H4 (cell line): ENCODE data around the gene NUDT1. TPM values are rescaled to one million over a fixed set of nuclear protein-coding genes. Genes with fewer than 3 reads are reported as not detected.
A peak's percentile ranks its signal among the peaks of the same experiment; 100 is the strongest.

Experiments used
- DNase-seq: peaks from one replicate; pipeline ENCODE4 v3.0.0-alpha.2; 2015; ENCODE audit warnings: low spot score
- total RNA-seq: library from RNA; depleted of rRNA; stranded (reverse); fragments of >200 nt; shearing (Covaris generic); gene quantifications from 2 replicates; pipeline ENCODE4 v1.2.3, GENCODE V29; 2014; rRNA removed

The NUDT1 gene
- 162 and 206 TPM in 2 replicates for total RNA-seq

GRCh38 chr7:2241580-2242540 lies at the start of gene NUDT1, which contains the start of gene MRM2:
Gene NUDT1 (plus strand): TSS chr7:2242226. CDS start chr7:2244575, 2,349 bp downstream.
Gene MRM2 (minus strand): TSS chr7:2242205. CDS start chr7:2242169, 36 bp downstream.
- peak; percentile 87 for DNase-seq

- DNase-seq: no peak
Measured at GRCh38 chr7:2192831-2193534, 49.0 kb upstream of the NUDT1 start.

- no peak for DNase-seq
Measured at GRCh38 chr7:2193575-2194305, 48.3 kb upstream of the NUDT1 start.

- no peak for DNase-seq
Measured at GRCh38 chr7:2195400-2196246, 46.4 kb upstream of the NUDT1 start.

GRCh38 chr7:2196381-2197378 lies 45.3 kb upstream of the NUDT1 start:
- no peak for DNase-seq

- DNase-seq: no peak
Measured at GRCh38 chr7:2197436-2198155, 44.4 kb upstream of the NUDT1 start.

- DNase-seq: no peak
Measured at GRCh38 chr7:2198206-2198605, 43.8 kb upstream of the NUDT1 start.

- no peak for DNase-seq
Measured at GRCh38 chr7:2198760-2199159, 43.3 kb upstream of the NUDT1 start.

- no peak for DNase-seq
Measured at GRCh38 chr7:2199528-2199927, 42.5 kb upstream of the NUDT1 start.

- no peak for DNase-seq
Measured at GRCh38 chr7:2199956-2200583, 42.0 kb upstream of the NUDT1 start.

- DNase-seq: no peak
Measured at GRCh38 chr7:2200584-2200980, 41.4 kb upstream of the NUDT1 start.

- no peak for DNase-seq
Measured at GRCh38 chr7:2201128-2201527, 40.9 kb upstream of the NUDT1 start.

GRCh38 chr7:2201686-2202360 lies 40.2 kb upstream of the NUDT1 start:
- no peak for DNase-seq

- no peak for DNase-seq
Measured at GRCh38 chr7:2202361-2202761, 39.7 kb upstream of the NUDT1 start.

GRCh38 chr7:2202901-2203765 lies 38.9 kb upstream of the NUDT1 start:
- no peak for DNase-seq

GRCh38 chr7:2203766-2204300 lies 38.2 kb upstream of the NUDT1 start:
- DNase-seq: no peak

GRCh38 chr7:2204446-2204845 lies 37.6 kb upstream of the NUDT1 start:
- no peak for DNase-seq
